Body of pancreas (tissue), 4 donors: ENCODE results near the gene CYP19A1. TPM values are rescaled to one million over a fixed set of nuclear protein-coding genes. Genes with fewer than 3 reads are reported as not detected.
A peak's percentile ranks its signal among the peaks of the same experiment; 100 is the strongest.

Source experiments
- ATAC-seq: fragments of 150-250 bp; one replicate; pipeline ENCODE4 v1.9.1; 2016
- DNase-seq, 4 donors: peaks; one replicate each; pipeline ENCODE4 v3.0.0-alpha.2; 2019
- H3K27ac ChIP-seq, 4 donors: fragments of 200-600 bp; sonication (generic); 1 replicate in 3 of 4; 2 replicates in 1 of 4; pipeline versions ENCODE4 v1.5.1 to v1.6.1; 2016 to 2019; ENCODE audit warnings: mild to moderate bottlenecking in 1 of 4, mixed read lengths in 1 of 4, moderate library complexity in 1 of 4
- H3K27me3 ChIP-seq, 2 donors: fragments of 200-600 bp; sonication (generic); one replicate each; pipeline ENCODE4 v1.6.0; 2016; ENCODE audit warnings: mild to moderate bottlenecking in 1 of 2
- H3K36me3 ChIP-seq, 2 donors: fragments of 200-600 bp; sonication (generic); replicated peaks in 1 of 2; 2 replicates each; pipeline ENCODE4 v1.5.1; 2016; ENCODE audit warnings: low read depth in 2 of 2; ENCODE audit not compliant: insufficient read depth in 1 of 2
- H3K4me1 ChIP-seq: fragments of 200-600 bp; sonication (generic); one replicate; pipeline ENCODE4 v1.6.0; 2016
- H3K4me3 ChIP-seq, 2 donors: fragments of 200-600 bp; sonication (generic); 1 replicate in 1 of 2; 2 replicates in 1 of 2; pipeline ENCODE4 v1.5.1; 2016 to 2019
- H3K9me3 ChIP-seq, 3 donors: fragments of 200-600 bp; sonication (generic); 1 replicate in 2 of 3; 2 replicates in 1 of 3; pipeline ENCODE4 v1.5.1; 2016
- POLR2A ChIP-seq, 3 donors: fragments of 450-650 bp; IDR thresholded peaks; one replicate each; pipeline ENCODE4 v1.6.1; 2016; ENCODE audit warnings: antibody characterized with exemption in 3 of 3, mild to moderate bottlenecking in 2 of 3
- whole genome bisulfite sequencing, 2 donors: methylation state at CpG; one replicate each; pipeline ENCODE4 v1.1.5; 2017; 5-methylcytosine and 5-hydroxymethylcytosine counted together
- intact Hi-C: fragments of 100-400 bp; cut with DNase I; formaldehyde crosslinking; loops from one replicate; pipeline ENCODE4 v1.15.1; 2023
- total RNA-seq, 2 donors: library from RNA; depleted of rRNA; stranded (reverse); fragments of >200 nt; gene quantifications; one replicate each; pipeline ENCODE4 v1.1.0, GENCODE V29; 2016
- TF ChIP-seq, protein P1 (sequence below), 7 experiments: fragments of 450-650 bp in 4 of 7; fragments of 200-600 bp in 3 of 7; sonication (generic) in 3 of 7; IDR thresholded peaks; one replicate each; pipeline ENCODE4 v1.5.1; 2016 to 2019; ENCODE audit warnings: antibody characterized with exemption in 7 of 7

Gene CYP19A1
- total RNA-seq, 2 donors from 2014 or later: 0.26 TPM; not detected in 1

DNA sequence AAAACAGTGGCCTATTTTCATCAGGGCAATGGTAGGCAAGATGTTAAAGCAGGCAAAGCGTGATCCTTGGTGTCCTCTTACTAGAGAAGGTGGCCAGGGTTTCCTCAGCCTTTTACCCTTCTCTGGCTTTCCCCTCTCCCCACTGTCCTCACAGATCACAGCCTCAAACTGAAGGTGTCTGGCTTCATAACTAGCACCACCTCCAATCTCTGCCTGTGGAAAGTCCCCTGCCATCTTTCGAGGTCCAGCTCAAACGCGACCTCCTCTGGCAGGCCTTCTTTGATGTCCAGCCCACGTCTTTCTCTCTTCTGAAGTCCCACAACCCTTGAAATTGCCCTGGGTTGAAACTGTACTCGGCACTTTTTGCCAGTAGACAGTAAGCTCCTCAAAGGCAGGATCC, 35.9 kb downstream of the CYP19A1 start:
- DNase-seq (no peak), ATAC-seq (no peak)
- Histone ChIP-seq H3K27me3 (no peaks in the 10 kb centered on the region), H3K27ac (no peak overlapping the region), H3K4me1 (peaks cover 12% of the 10 kb centered on the region), H3K4me3 (no peak overlapping the region), H3K36me3 (no peaks in the 10 kb centered on the region), H3K9me3 (no peaks in the 10 kb centered on the region)
- intact Hi-C loops: no loop called here
- 73 to 76% methylated on average over 6 of the region's 6 CpGs for WGBS, 2 donors
- TF ChIP-seq, protein P1, sequence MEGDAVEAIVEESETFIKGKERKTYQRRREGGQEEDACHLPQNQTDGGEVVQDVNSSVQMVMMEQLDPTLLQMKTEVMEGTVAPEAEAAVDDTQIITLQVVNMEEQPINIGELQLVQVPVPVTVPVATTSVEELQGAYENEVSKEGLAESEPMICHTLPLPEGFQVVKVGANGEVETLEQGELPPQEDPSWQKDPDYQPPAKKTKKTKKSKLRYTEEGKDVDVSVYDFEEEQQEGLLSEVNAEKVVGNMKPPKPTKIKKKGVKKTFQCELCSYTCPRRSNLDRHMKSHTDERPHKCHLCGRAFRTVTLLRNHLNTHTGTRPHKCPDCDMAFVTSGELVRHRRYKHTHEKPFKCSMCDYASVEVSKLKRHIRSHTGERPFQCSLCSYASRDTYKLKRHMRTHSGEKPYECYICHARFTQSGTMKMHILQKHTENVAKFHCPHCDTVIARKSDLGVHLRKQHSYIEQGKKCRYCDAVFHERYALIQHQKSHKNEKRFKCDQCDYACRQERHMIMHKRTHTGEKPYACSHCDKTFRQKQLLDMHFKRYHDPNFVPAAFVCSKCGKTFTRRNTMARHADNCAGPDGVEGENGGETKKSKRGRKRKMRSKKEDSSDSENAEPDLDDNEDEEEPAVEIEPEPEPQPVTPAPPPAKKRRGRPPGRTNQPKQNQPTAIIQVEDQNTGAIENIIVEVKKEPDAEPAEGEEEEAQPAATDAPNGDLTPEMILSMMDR (IDR thresholded peaks at IDR 0.05): no peak

GRCh38 chr15:51299187-51300015, 39.0 kb downstream of the CYP19A1 start:
- DNase-seq: no peak
- H3K27me3 ChIP-seq: no peaks in the 10 kb centered on the region
- no peaks in the 10 kb centered on the region for H3K36me3 ChIP-seq
- ATAC-seq: peak; percentile 12
- no peak overlapping the region for H3K27ac ChIP-seq
- intact Hi-C loops: no loop called here
- peaks cover 12% of the 10 kb centered on the region for H3K4me1 ChIP-seq
- 60 to 67% methylated on average over 5 of the region's 5 CpGs for WGBS, 2 donors
- H3K9me3 ChIP-seq: no peaks in the 10 kb centered on the region
- TF ChIP-seq POLR2A (IDR thresholded peaks at IDR 0.05): no peak
- TF ChIP-seq, protein P1 (IDR thresholded peaks at IDR 0.05): no peak
- H3K4me3 ChIP-seq: no peak overlapping the region

DNA sequence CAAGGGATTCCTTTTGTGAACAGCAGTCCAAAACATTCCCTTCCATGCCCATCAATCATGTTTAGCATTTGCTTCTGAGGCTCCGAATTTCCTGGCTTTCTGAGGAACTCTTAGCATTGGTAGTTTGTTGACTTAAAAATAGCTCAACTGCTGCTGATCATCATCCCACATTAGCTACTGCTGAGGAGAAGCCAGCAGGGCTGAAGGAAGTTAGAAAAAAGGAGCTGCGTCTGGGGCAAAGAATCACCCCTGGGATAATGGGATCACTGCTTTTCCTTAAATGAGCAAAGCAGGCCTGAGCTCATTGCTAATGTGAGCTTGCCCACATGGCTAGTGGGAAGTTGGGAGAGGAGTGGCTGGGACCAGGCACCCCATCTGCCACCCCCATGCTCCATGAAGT, 39.8 kb downstream of the CYP19A1 start:
- Histone ChIP-seq H3K9me3 (no peaks in the 10 kb centered on the region), H3K36me3 (no peaks in the 10 kb centered on the region), H3K4me1 (peaks cover 12% of the 10 kb centered on the region), H3K4me3 (no peak overlapping the region), H3K27ac (no peak overlapping the region), H3K27me3 (no peaks in the 10 kb centered on the region)
- no peak for TF ChIP-seq POLR2A (IDR thresholded peaks at IDR 0.05)
- TF ChIP-seq, protein P1 (IDR thresholded peaks at IDR 0.05): no peak
- DNase-seq (no peak), ATAC-seq (no peak)
- intact Hi-C loops: no loop called here
- 59 to 78% methylated on average over 2 of the region's 2 CpGs for WGBS, 2 donors

DNA sequence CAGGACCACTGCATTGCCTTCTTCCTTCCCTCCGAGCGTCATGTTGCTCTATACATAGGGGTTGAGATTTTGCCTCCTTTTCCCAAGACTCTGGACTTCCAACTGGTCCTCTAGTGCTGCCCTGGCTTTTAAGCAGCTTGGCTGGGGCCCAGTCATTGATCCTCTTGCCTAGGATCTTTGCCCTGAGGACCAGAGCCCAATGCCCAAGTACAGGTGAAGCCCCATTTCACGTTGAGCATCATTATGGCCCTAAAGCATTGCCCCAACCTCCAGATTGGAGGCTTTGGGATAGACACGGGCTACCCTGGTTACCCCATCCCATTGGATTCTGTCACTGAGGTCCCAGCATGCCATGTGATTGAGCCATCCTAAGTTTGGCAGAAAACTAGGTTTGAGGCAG, 47.7 kb downstream of the CYP19A1 start:
- intact Hi-C loops: no loop called here
- H3K4me3 ChIP-seq: no peak overlapping the region
- DNase-seq: no peak
- no peak overlapping the region for H3K27ac ChIP-seq
- H3K36me3 ChIP-seq: no peaks in the 10 kb centered on the region
- H3K27me3 ChIP-seq: no peaks in the 10 kb centered on the region
- H3K4me1 ChIP-seq: no peaks in the 10 kb centered on the region
- TF ChIP-seq, protein P1 (IDR thresholded peaks at IDR 0.05): no peak
- no peak for TF ChIP-seq POLR2A (IDR thresholded peaks at IDR 0.05)
- WGBS, 2 donors: 70 to 80% methylated on average over 4 of the region's 4 CpGs
- ATAC-seq: no peak
- H3K9me3 ChIP-seq: no peaks in the 10 kb centered on the region

DNA sequence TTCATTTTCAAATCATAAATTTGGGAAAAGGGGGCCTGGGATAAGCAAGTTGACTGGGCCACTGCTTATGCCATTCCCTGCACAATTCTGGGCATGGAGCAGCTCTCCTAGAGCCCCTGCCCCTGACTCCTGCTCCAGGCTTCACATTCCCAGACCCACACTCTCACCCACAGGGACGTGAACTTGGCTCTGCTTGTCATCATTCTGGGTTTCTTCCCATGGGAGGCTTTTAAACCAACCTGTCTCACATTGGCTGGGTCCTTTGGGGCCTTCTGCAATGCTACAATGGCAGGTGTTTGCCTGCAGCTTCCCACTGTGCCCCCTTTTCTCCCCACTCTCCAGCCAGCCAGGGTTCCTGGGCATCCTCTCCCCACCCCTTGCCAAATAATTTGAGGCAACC, 49.1 kb downstream of the CYP19A1 start:
- DNase-seq: no peak
- ATAC-seq: no peak
- no peaks in the 10 kb centered on the region for H3K9me3 ChIP-seq
- intact Hi-C loops: no loop called here
- 70 to 81% methylated on average over 1 of the region's 1 CpG for WGBS, 2 donors
- H3K27ac ChIP-seq: no peak overlapping the region
- no peaks in the 10 kb centered on the region for H3K36me3 ChIP-seq
- no peak for TF ChIP-seq POLR2A (IDR thresholded peaks at IDR 0.05)
- TF ChIP-seq, protein P1 (IDR thresholded peaks at IDR 0.05): no peak
- H3K4me3 ChIP-seq: no peak overlapping the region
- H3K27me3 ChIP-seq: no peaks in the 10 kb centered on the region
- H3K4me1 ChIP-seq: no peaks in the 10 kb centered on the region
